Measurements from ENCODE around the gene CHKB.

DNA sequence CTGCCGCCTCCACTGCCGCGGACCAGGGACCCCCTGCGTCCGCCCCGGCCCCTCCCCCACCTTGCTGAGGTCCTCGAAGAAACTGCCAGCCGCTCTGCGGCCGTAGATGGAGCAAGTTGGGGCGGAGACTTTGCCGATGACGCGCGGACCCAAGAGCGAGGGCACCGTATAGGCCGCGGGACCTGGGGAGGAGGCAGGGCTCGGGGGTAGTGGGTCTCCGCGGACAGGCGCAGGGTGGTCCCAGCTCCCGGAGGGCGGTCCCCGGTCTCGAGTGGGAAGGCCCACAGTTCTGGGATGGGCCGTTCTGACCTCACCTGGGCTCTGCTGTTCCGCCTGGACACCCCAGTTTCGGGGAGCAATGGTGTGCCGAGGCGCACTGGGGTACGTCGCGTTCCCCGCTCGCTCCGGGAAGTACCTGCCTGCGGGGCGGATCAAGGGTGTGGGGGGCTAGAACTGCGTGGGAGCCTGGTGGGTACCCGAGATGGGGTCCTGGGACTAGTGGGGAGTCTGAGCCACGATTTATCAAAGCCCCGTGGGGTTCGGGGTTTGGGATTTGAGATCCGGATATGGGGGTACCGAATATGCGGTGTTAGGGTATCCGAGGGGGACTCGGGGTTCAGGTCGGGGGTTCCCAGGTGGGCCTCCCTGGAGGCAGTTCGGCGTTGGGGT is 51.6 kb downstream of the CHKB start:
- TF ChIP-seq CTCF (conservative IDR thresholded peaks at IDR 0.05; ENCODE audit: low read length) (no peak), EZH2phosphoT487 (IDR thresholded peaks at IDR 0.05; ENCODE audit: borderline replicate concordance, low read depth, low read length) (no peak)

Data from OCI-LY7 (cell line).